ENCODE measurements around the gene TNIP1. TPM values are rescaled to one million over a fixed set of nuclear protein-coding genes. Genes with fewer than 3 reads are reported as not detected.

The TNIP1 gene
- total and polyA plus RNA-seq, 2 experiments from 2014 or later: 94.9 to 134 TPM

- H3K27me3 ChIP-seq: no peaks in the 10 kb centered on the region
- peaks cover 15% of the 10 kb centered on the region for H3K4me1 ChIP-seq (ENCODE audit: low read depth)
- TF ChIP-seq CTCF (IDR thresholded peaks at IDR 0.05; ENCODE audit: low read depth, low read length): no peak
- DNase-seq (ENCODE audit: low read depth in 1 of 2, low spot score in 1 of 2): peak in 1 of 2 donors; percentile 43
- H3K27ac ChIP-seq: peak overlapping the region; percentile 84
- no peak overlapping the region for H3K4me3 ChIP-seq
- H3K36me3 ChIP-seq: no peaks in the 10 kb centered on the region
- no peaks in the 10 kb centered on the region for H3K9me3 ChIP-seq (ENCODE audit: low read depth)
These were observed 13.4 kb upstream of the TNIP1 start for GRCh38 chr5:151094030-151094851.

DNA sequence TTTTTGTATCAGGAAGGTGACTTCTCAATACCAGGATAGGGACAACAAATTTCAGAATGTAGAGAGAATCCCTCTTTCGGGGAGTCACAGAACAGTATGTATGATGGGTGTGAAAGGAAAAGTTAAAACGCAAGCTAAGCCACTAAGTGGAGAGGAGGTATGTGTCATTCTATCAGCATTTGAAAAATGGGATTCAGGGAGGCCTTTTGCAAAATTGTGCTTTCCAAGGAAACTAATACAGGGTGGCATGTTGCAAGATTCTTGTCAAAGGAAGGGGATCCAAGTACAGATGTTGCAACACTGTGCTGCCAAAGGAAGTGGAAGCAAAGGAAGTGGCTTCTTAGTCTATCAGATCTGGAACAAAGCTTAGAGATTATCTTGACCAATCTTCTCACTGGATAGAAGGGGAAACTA, 12.6 kb upstream of the TNIP1 start:
- Histone ChIP-seq H3K4me3 (no peak overlapping the region), H3K4me1 (ENCODE audit: low read depth) (peaks cover 15% of the 10 kb centered on the region), H3K36me3 (no peaks in the 10 kb centered on the region), H3K9me3 (ENCODE audit: low read depth) (no peaks in the 10 kb centered on the region), H3K27ac (peak overlapping the region; percentile 84), H3K27me3 (no peaks in the 10 kb centered on the region)
- DNase-seq (ENCODE audit: low read depth in 1 of 2, low spot score in 1 of 2): peak in 1 of 2 donors; percentile 95
- no peak for TF ChIP-seq CTCF (IDR thresholded peaks at IDR 0.05; ENCODE audit: low read depth, low read length)

DNA sequence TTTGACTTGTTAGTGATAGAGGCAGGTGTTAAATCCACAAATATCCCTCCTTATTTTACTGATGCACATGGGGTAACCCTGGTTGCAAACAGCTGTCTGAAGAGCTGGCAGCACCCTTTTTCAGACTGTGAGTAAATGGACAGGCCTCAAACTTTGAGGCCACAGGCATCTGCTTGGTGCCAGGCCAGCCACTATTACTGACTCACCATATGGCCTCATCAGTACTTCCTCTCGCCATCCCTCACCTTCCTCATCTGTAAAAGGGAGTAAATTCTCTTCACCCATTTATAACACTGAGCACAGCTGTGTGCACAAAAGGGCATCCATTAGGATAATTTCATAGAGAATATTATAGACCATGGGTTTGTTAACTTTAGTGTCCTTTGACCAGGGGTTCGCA, 11.9 kb upstream of the TNIP1 start:
- no peak overlapping the region for H3K27ac ChIP-seq
- no peak for TF ChIP-seq CTCF (IDR thresholded peaks at IDR 0.05; ENCODE audit: low read depth, low read length)
- H3K9me3 ChIP-seq (ENCODE audit: low read depth): no peaks in the 10 kb centered on the region
- peaks cover 11% of the 10 kb centered on the region for H3K4me1 ChIP-seq (ENCODE audit: low read depth)
- DNase-seq (ENCODE audit: low read depth in 1 of 2, low spot score in 1 of 2): peak in 1 of 2 donors; percentile 67
- H3K4me3 ChIP-seq: no peak overlapping the region
- no peaks in the 10 kb centered on the region for H3K27me3 ChIP-seq
- H3K36me3 ChIP-seq: no peaks in the 10 kb centered on the region

GRCh38 chr5:151089726-151090125, 8.9 kb upstream of the TNIP1 start:
- DNase-seq (ENCODE audit: low read depth in 1 of 2, low spot score in 1 of 2): no peak
- H3K27me3 ChIP-seq: no peaks in the 10 kb centered on the region
- no peak overlapping the region for H3K27ac ChIP-seq
- H3K36me3 ChIP-seq: no peaks in the 10 kb centered on the region
- no peaks in the 10 kb centered on the region for H3K9me3 ChIP-seq (ENCODE audit: low read depth)
- H3K4me1 ChIP-seq (ENCODE audit: low read depth): peaks cover 8% of the 10 kb centered on the region
- no peak overlapping the region for H3K4me3 ChIP-seq
- no peak for TF ChIP-seq CTCF (IDR thresholded peaks at IDR 0.05; ENCODE audit: low read depth, low read length)

- Histone ChIP-seq H3K27ac (no peak overlapping the region), H3K4me1 (ENCODE audit: low read depth) (peaks cover 6% of the 10 kb centered on the region), H3K27me3 (no peaks in the 10 kb centered on the region), H3K4me3 (no peak overlapping the region), H3K9me3 (ENCODE audit: low read depth) (no peaks in the 10 kb centered on the region), H3K36me3 (no peaks in the 10 kb centered on the region)
- no peak for DNase-seq (ENCODE audit: low read depth in 1 of 2, low spot score in 1 of 2)
- TF ChIP-seq CTCF (IDR thresholded peaks at IDR 0.05; ENCODE audit: low read depth, low read length): no peak
These were observed 8.2 kb upstream of the TNIP1 start for GRCh38 chr5:151088986-151089385.
